ENCODE data around the gene ST7.

DNA sequence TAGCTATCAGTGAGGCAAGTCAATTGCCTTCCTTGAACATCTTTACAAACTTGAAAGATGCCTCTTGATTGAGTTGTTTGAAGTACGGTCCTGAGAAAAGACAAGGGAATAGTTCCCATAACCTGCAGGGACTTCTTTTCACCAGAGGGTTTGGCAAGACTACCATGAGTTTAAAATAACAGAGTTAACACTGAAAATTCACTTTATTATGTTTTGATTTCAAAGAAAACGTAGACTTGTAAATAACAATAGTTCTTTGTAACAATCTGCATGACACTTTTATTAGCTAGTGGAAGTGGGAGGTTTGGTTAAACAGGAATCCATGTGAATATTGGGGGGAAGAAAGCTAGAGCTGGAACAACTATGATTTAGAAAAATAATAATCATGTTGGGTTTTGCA, 320.0 kb downstream of the ST7 start:
- TF ChIP-seq, protein P1, sequence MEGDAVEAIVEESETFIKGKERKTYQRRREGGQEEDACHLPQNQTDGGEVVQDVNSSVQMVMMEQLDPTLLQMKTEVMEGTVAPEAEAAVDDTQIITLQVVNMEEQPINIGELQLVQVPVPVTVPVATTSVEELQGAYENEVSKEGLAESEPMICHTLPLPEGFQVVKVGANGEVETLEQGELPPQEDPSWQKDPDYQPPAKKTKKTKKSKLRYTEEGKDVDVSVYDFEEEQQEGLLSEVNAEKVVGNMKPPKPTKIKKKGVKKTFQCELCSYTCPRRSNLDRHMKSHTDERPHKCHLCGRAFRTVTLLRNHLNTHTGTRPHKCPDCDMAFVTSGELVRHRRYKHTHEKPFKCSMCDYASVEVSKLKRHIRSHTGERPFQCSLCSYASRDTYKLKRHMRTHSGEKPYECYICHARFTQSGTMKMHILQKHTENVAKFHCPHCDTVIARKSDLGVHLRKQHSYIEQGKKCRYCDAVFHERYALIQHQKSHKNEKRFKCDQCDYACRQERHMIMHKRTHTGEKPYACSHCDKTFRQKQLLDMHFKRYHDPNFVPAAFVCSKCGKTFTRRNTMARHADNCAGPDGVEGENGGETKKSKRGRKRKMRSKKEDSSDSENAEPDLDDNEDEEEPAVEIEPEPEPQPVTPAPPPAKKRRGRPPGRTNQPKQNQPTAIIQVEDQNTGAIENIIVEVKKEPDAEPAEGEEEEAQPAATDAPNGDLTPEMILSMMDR (IDR thresholded peaks at IDR 0.05) = no peak
- TF ChIP-seq POLR2A (IDR thresholded peaks at IDR 0.05) (no peak), EP300 (IDR thresholded peaks at IDR 0.05) (no peak)

All from tibial nerve (tissue), 4 donors.